Activated naive CD4-positive, alpha-beta T cell treated with anti-CD3 and anti-CD28 coated beads, Interleukin-2, amount 10 ng/mL, durations not matched to agents 7 days and 5 days (primary cell): ENCODE data around the gene INPP5A.

Experiments used
- CTCF ChIA-PET: fragments of 350-600 bp; sonication (Branson Sonifier 250); formaldehyde crosslinking; loops from one replicate; lab custom pipeline; 2021; ENCODE audit warnings: antibody characterized with exemption; lab: Charles Lee
- DNase-seq: peaks from one replicate; pipeline ENCODE4 v3.0.0-alpha.2; 2020
- H3K27ac Mint-ChIP-seq: one replicate; pipeline ENCODE4 v1.8.0; 2021; ENCODE audit warnings: mild to moderate bottlenecking, moderate library complexity, mixed read lengths
- H3K27me3 Mint-ChIP-seq: one replicate; pipeline ENCODE4 v1.8.0; 2021; ENCODE audit warnings: mild to moderate bottlenecking, mixed read lengths
- H3K36me3 Mint-ChIP-seq: one replicate; pipeline ENCODE4 v1.8.0; 2021; ENCODE audit warnings: mixed read lengths
- H3K4me1 Mint-ChIP-seq: one replicate; pipeline ENCODE4 v1.8.0; 2021; ENCODE audit warnings: mixed read lengths
- H3K4me3 Mint-ChIP-seq: one replicate; pipeline ENCODE4 v1.8.0; 2021; ENCODE audit warnings: mild to moderate bottlenecking, moderate library complexity, mixed read lengths
- H3K9me3 Mint-ChIP-seq: one replicate; pipeline ENCODE4 v1.8.0; 2021; ENCODE audit warnings: mixed read lengths

Gene INPP5A

GRCh38 chr10:132617737-132618052, 80.1 kb downstream of the INPP5A start:
- H3K4me3 Mint-ChIP-seq: no peak overlapping the region
- DNase-seq: no peak
- peaks cover 52% of the 10 kb centered on the region for H3K9me3 Mint-ChIP-seq
- H3K36me3 Mint-ChIP-seq: peaks cover 35% of the 10 kb centered on the region
- H3K27ac Mint-ChIP-seq: no peak overlapping the region
- H3K27me3 Mint-ChIP-seq: peaks cover 12% of the 10 kb centered on the region
- CTCF ChIA-PET: no interaction called here
- peaks cover 25% of the 10 kb centered on the region for H3K4me1 Mint-ChIP-seq

GRCh38 chr10:132618158-132618919, 80.8 kb downstream of the INPP5A start:
- no peak overlapping the region for H3K4me3 Mint-ChIP-seq
- CTCF ChIA-PET: no interaction called here
- peaks cover 35% of the 10 kb centered on the region for H3K36me3 Mint-ChIP-seq
- H3K27ac Mint-ChIP-seq: no peak overlapping the region
- no peak for DNase-seq
- peaks cover 12% of the 10 kb centered on the region for H3K27me3 Mint-ChIP-seq
- peaks cover 52% of the 10 kb centered on the region for H3K9me3 Mint-ChIP-seq
- H3K4me1 Mint-ChIP-seq: peaks cover 19% of the 10 kb centered on the region

DNA sequence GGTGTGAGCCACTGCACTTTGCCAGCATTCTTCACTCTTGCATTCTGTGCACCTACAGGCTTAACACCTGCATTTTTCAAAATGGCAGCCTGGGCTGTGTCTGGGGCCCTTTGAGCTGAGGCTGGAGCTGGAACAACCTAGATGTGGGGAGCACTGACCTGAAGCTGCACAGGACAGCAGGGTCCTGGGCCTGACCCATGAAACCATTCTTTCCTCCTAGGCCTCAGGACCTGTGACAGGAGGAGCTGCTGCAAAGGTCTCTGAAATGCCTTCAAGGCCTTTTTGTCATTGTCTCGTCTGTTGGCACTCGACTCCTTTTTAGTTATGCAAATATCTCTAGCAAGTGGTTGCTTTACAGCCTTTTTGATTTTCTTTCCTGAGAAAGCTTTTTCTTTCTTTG, 82.3 kb downstream of the INPP5A start:
- Mint-ChIP-seq H3K4me3 (no peak overlapping the region), H3K9me3 (peaks cover 52% of the 10 kb centered on the region), H3K27ac (no peak overlapping the region), H3K36me3 (peaks cover 33% of the 10 kb centered on the region), H3K27me3 (peaks cover 12% of the 10 kb centered on the region), H3K4me1 (peaks cover 16% of the 10 kb centered on the region)
- CTCF ChIA-PET: no interaction called here
- DNase-seq: no peak

- peaks cover 23% of the 10 kb centered on the region for H3K9me3 Mint-ChIP-seq
- no peak for DNase-seq
- peaks cover 3% of the 10 kb centered on the region for H3K27me3 Mint-ChIP-seq
- H3K27ac Mint-ChIP-seq: no peak overlapping the region
- peaks cover 10% of the 10 kb centered on the region for H3K36me3 Mint-ChIP-seq
- H3K4me3 Mint-ChIP-seq: no peak overlapping the region
- H3K4me1 Mint-ChIP-seq: peaks cover 12% of the 10 kb centered on the region
- CTCF ChIA-PET: interaction anchor here (0.6 kb wide), 1 partner anchor 10 kb away, joined by 3 read pairs; no protein-coding TSS in a partner anchor
Observed at GRCh38 chr10:132624061-132624846, 86.7 kb downstream of the INPP5A start.

- Mint-ChIP-seq H3K9me3 (peaks cover 19% of the 10 kb centered on the region), H3K27ac (peak overlapping the region; percentile 46)
- CTCF ChIA-PET: no interaction called here
Observed at GRCh38 chr10:132624847-132625471, 87.4 kb downstream of the INPP5A start.

GRCh38 chr10:132626019-132626760, 88.6 kb downstream of the INPP5A start:
- Mint-ChIP-seq H3K4me1 (peaks cover 16% of the 10 kb centered on the region), H3K27ac (no peak overlapping the region), H3K36me3 (peaks cover 4% of the 10 kb centered on the region), H3K9me3 (peaks cover 8% of the 10 kb centered on the region), H3K27me3 (peaks cover 3% of the 10 kb centered on the region), H3K4me3 (no peak overlapping the region)
- no peak for DNase-seq
- CTCF ChIA-PET: interaction anchor here (0.5 kb wide), 1 partner anchor 170 kb away, joined by 3 read pairs; no protein-coding TSS in a partner anchor

More at GRCh38 chr10:132624847-132625471, 87.4 kb downstream of the INPP5A start:
- no peak for DNase-seq
- H3K4me1 Mint-ChIP-seq: peaks cover 13% of the 10 kb centered on the region
- H3K27me3 Mint-ChIP-seq: peaks cover 3% of the 10 kb centered on the region
- H3K36me3 Mint-ChIP-seq: peaks cover 10% of the 10 kb centered on the region
- no peak overlapping the region for H3K4me3 Mint-ChIP-seq

GRCh38 chr10:132626761-132627665, 89.4 kb downstream of the INPP5A start:
- Mint-ChIP-seq H3K27ac (no peak overlapping the region), H3K27me3 (no peaks in the 10 kb centered on the region), H3K4me3 (no peak overlapping the region), H3K36me3 (no peaks in the 10 kb centered on the region), H3K4me1 (peaks cover 16% of the 10 kb centered on the region), H3K9me3 (peaks cover 1% of the 10 kb centered on the region)
- DNase-seq: no peak
- CTCF ChIA-PET: no interaction called here

- DNase-seq: no peak
- Mint-ChIP-seq H3K36me3 (no peaks in the 10 kb centered on the region), H3K4me3 (no peak overlapping the region), H3K27me3 (no peaks in the 10 kb centered on the region), H3K4me1 (peaks cover 16% of the 10 kb centered on the region), H3K27ac (peak overlapping the region; percentile 78), H3K9me3 (no peaks in the 10 kb centered on the region)
- CTCF ChIA-PET: no interaction called here
Observed at GRCh38 chr10:132627666-132628531, 90.3 kb downstream of the INPP5A start.

GRCh38 chr10:132628966-132629900, 91.6 kb downstream of the INPP5A start:
- H3K36me3 Mint-ChIP-seq: no peaks in the 10 kb centered on the region
- no peak for DNase-seq
- peaks cover 16% of the 10 kb centered on the region for H3K4me1 Mint-ChIP-seq
- H3K27ac Mint-ChIP-seq: no peak overlapping the region
- H3K27me3 Mint-ChIP-seq: no peaks in the 10 kb centered on the region
- no peaks in the 10 kb centered on the region for H3K9me3 Mint-ChIP-seq
- CTCF ChIA-PET: interaction anchor here (1.1 kb wide), 1 partner anchor 175 kb away, joined by 4 read pairs; no protein-coding TSS in a partner anchor
- H3K4me3 Mint-ChIP-seq: no peak overlapping the region

DNA sequence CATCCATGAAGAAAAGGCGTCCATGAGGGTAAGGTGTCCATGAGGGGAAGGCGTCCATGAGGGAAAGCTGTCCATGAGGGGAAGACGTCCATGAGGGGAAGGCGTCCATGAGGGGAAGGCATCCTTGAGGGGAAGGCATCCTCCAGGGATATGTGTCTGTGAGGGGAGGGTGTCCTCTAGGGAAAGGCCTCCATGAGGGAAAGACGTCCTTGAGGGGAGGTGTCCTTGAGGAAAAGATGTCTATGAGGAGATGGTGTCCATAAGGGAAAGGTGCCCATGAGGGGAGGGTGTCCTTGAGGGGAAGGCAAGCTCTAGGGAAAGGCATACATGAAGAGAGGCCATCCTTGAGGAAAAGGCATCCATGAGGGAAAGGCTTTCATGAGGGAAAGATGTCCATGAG, 92.6 kb downstream of the INPP5A start:
- Mint-ChIP-seq H3K27ac (no peak overlapping the region), H3K36me3 (no peaks in the 10 kb centered on the region), H3K9me3 (no peaks in the 10 kb centered on the region), H3K4me1 (peaks cover 22% of the 10 kb centered on the region), H3K27me3 (no peaks in the 10 kb centered on the region), H3K4me3 (no peak overlapping the region)
- no peak for DNase-seq
- CTCF ChIA-PET: no interaction called here

GRCh38 chr10:132630666-132631337, 93.2 kb downstream of the INPP5A start:
- CTCF ChIA-PET: no interaction called here
- peaks cover 22% of the 10 kb centered on the region for H3K4me1 Mint-ChIP-seq

More at GRCh38 chr10:132630666-132631337, 93.2 kb downstream of the INPP5A start:
- no peaks in the 10 kb centered on the region for H3K9me3 Mint-ChIP-seq
- H3K27me3 Mint-ChIP-seq: no peaks in the 10 kb centered on the region
- no peaks in the 10 kb centered on the region for H3K36me3 Mint-ChIP-seq
- H3K27ac Mint-ChIP-seq: no peak overlapping the region
- H3K4me3 Mint-ChIP-seq: no peak overlapping the region
- DNase-seq: no peak
